Fibroblast of skin of right quadriceps (primary cell): ENCODE results near the gene PRR3.
"Not testable (repeated sequence)": the region's sequence is repeated elsewhere in the genome, so short reads cannot be mapped to it uniquely, and the experiment has no call there.

Experiments used
- DNase-seq: peaks from one replicate; pipeline ENCODE4 v3.0.0-alpha.2; 2013

Gene PRR3, protein sequence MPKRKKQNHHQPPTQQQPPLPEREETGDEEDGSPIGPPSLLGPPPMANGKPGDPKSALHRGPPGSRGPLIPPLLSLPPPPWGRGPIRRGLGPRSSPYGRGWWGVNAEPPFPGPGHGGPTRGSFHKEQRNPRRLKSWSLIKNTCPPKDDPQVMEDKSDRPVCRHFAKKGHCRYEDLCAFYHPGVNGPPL

DNA sequence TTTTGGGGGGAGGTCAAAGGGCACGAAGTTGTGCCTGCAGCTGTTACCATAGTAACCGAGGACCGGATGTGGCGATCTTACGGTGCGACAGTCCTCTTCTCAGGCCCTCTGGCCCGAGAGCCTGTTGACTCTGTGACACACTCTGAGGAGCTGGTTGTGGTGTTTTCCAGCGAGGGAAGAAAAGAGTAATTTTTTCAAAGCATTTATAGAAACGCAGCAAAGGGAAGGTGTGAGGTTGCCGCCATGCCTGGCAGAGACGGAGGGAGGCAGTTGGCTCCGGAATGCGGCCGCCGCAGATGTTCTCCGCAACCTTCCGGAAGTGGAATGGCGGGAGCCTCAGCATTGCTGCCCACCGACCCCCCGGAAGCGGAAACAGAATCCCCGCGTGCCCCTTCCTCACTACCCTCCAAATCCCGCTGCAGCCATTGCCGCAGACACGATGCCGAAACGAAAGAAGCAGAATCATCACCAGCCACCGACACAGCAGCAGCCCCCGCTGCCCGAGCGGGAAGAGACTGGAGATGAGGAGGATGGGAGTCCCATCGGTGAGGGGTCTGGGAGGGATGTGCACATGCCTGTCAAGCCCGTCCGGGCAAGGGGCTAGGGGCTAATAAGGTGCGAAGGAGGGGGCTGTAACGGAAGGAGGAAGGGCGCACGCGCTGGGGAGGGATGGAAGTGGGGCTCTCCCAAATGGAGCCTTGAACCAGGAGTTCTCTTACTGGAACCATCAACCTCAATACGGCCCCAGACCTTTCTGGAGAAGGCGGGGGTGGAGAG lies at the start of gene PRR3:
TSS of gene PRR3 (plus strand) at position 390 of the 777 bp plus-strand sequence. CDS start at position 440, 50 bp downstream.
- peak; percentile 88 for DNase-seq

DNA sequence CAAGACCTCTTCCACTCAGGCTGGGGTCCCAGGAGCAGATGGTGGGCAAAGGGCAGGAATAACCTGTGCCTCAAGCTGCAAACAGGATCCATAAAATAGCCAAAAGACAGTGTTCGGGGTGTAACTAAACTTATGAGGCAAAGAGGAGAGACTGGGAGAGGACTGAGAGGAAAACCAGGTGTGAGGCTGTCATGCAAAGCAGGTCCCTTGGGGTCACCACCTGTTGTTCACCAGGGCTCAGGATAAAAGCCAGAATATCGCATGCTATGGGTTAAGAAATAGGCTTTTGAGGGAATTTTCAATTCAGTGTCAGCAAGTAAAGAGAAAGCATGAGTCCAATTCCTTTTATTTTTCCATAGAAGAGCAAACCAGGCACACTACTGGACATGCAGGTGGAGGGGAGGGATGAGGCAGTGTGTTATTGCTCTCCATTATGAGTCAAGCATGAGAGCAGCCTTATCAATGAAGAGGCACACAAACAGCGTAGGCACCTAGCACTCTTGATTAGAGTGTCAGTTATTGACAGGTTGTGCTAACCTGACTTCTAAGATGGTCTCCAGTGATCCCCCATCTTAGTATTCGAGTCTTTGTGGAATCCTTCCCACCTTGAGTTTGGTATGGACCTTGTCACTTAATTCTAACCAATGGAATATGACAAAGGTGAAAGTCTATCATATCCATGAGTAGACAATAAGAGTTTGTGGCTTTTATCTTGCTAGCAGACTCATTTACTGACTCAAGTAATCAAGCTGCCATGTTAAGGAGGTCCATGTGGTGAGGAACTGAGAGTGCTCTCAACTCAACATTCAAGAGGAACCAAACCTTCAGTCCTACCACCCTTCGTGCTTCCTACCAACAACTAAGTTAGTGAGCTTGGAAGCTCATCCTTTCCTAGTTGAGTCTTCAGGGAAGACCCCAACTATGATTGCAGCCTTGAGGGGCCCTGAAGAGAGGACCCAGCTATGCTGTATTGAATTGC lies 49.0 kb upstream of the PRR3 start:
- DNase-seq, result no peak

- DNase-seq, result peak; percentile 52
These were observed 48.0 kb upstream of the PRR3 start for GRCh38 chr6:30508890-30509736.

DNA sequence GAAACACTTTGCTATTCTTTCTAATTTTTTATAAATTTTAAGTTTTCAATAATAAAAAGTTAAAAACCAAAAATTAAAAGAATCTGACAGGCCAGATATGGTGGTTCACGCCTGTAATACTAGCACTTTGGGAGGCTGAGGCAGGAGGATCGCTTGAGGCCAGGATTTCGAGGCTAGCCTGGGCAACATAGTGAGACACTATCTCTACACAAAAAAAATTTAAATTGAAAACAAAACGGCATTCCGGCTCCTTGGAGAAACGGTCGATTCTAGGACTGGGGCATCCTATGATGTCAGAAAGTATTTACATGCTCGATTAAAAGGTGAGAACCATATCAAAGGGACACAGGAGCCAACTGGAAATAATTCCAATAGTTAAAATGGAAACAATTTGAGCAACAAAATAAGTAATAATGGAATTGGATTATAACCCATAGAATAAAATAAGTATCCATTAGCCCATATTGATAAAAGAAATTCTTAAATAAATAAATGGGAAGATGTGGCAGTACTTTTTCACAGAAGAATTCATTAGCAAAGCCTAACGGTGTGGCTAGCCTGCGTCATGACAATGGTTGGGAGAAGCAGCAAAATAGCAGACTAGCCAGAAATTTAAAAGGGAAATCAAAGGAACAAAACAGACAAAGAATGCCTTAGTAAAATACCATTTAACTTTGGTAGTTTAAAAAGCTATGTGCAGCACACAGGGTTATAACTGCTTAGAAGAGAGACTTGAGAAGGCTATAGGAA lies 46.5 kb upstream of the PRR3 start:
- no peak for DNase-seq

GRCh38 chr6:30511169-30511546 lies 45.9 kb upstream of the PRR3 start:
- no peak for DNase-seq

DNA sequence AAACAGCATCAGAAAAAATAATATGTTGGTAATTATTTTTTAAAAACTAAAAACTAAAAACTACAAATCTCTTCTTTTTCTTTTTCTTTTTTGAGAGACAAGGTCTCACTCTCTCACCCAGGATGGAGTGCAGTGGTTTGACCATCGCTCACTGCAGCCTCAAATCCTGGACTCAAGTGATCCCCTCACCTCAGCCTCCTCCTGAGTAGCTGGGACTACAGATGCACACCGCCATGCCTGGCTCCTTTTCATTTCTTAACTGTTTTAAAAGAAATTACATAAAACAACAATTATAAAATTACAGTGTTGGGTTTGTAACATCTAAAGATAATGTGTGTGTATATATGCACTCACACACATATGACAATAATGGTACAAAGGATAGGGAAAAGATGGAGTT lies 43.6 kb upstream of the PRR3 start:
- DNase-seq, result no peak

- DNase-seq, result no peak
These were observed 42.0 kb upstream of the PRR3 start for GRCh38 chr6:30515106-30515505.

- peak; percentile 90 for DNase-seq
These were observed 40.9 kb upstream of the PRR3 start for GRCh38 chr6:30515944-30516753.

DNA sequence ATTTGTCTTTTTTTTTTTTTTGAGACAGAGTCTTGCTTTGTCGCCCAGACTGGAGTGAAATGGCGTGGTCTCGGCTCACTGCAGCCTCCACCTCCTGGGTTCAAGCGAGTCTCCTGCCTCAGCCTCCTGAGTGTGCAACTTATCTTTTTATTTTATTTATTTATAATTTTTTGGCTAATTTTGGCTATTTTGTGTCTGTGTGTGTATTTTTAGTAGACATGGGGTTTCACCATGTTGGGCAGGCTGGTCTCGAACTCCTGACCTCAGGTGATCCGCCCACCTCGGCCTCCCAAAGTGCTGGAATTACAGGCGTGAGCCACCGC lies 40.4 kb upstream of the PRR3 start:
- DNase-seq, result not testable (repeated sequence)

- DNase-seq, result not testable (repeated sequence)
These were observed 39.2 kb upstream of the PRR3 start for GRCh38 chr6:30517767-30518504.

DNA sequence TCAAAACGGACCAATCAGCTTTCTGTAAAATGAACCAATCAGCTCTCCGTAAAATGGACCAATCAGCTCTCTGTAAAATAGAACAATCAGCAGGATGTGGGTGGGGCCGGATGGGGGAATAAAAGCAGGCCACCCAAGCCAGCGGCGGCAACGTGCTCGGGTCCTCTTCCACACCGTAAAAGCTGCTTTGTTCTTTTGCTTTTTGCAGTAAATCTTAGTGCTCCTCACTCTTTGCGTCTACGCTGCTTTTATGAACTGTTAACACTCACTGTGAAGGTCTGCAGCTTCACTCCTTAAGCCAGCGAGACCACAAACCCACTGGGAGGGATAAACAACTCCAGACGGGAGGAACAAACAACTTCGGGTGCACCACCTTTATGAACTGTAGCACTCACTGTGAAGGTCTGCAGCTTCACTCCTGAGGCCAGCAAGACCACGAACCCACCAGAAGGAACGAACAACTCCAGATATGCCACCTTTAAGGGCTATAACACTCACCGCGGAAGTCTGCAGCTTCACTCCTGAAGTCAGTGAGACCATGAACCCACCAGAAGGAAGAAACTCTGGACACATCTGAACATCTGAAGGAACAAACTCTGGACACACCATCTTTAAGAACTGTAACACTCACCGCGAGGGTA lies 38.5 kb upstream of the PRR3 start:
- not testable (repeated sequence) for DNase-seq

GRCh38 chr6:30520522-30520921 lies 36.6 kb upstream of the PRR3 start:
- DNase-seq, result no peak

- DNase-seq, result peak; percentile 34
These were observed 36.0 kb upstream of the PRR3 start for GRCh38 chr6:30521082-30521481.

DNA sequence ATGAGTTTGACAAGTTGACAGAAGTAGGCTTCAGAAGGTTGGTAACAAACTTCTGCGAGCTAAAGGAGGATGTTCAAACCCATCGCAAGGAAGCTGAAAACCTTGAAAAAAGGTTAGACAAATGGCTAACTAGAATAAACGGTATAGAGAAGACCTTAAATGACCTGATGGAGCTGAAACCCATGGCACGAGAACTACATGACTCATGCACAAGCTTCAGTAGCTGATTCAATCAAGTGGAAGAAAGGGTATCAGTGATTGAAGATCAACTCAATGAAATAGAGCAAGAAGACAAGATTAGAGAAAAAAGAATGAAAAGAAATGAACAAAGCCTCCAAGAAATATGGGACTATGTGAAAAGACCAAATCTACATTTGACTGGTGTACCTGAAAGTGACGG lies 35.1 kb upstream of the PRR3 start:
- DNase-seq, result not testable (repeated sequence)

GRCh38 chr6:30526444-30526843 lies 30.7 kb upstream of the PRR3 start:
- DNase-seq, result not testable (repeated sequence)

- DNase-seq, result not testable (repeated sequence)
These were observed 27.7 kb upstream of the PRR3 start for GRCh38 chr6:30529349-30529875.

DNA sequence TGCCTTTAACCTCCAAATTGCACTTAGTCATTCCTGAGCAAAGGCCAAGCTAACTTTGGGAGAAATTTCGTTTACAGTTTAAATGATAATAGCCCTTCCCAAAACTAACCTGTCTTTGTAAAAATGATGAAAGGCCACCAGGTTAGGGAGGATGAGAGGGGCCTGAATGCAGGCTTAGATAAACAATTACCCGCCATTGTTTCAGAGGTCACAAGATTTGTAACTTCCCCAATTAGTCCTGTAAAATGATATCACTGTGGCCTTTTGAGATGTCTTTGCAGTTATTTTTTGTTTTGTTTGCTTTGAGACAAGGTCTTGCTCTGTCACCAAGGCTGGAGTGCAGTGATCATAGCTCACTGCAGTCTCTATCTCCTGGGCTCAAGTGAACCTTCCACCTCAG lies 27.1 kb upstream of the PRR3 start:
- no peak for DNase-seq

DNA sequence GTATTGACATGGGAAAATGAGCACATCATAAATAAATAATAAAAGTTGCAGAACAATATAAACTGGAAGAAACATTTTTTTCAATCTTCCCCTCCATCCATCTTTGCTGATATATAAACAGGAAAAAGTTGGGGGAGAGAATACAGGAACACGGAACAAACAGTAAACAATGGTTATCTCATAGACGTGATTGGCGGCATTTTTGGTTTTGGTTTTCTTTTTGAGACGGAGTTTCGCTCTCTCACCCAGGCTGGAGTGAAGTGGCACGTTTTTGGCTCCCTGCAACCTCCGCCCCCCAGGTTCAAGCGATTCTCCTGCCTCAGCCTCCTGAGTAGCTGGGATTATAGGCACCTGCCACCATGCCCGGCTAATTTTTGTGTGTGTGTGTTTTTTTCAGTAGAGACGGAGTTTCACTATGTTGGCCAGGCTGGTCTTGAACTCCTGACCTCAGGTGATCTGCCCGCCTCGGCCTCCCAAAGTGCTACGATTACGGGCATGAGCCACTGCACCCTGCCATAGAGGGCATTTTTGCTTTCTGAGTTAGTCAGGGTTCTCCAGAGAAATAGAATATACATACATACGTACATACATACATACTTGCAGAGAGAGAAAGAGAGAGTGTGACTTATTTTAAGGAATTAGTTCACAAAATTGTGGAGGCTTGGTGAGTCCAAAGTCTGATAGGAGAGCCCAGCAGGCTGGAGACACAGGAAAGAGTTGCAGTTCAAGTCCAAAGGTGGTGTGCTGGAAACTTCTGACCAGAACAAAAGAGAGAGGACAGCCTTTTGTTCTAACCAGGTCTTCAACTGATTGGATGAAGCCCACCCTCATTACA lies 23.4 kb upstream of the PRR3 start:
- DNase-seq, result no peak
